GM12864 (cell line): ENCODE data around the gene USH2A.

ENCODE experiments used
- DNase-seq: peaks from one replicate; pipeline ENCODE4 v3.0.0-alpha.2; 2011; ENCODE audit warnings: low read depth
- H3K4me3 ChIP-seq: 2 replicates; pipeline ENCODE4 v1.5.1; 2011; ENCODE audit warnings: mild to moderate bottlenecking, low read depth, low read length, control low read depth
- CTCF ChIP-seq: IDR thresholded peaks from 2 replicates; pipeline ENCODE4 v1.5.1; 2011; ENCODE audit warnings: low read depth, mild to moderate bottlenecking, moderate library complexity, low read length, control low read depth, inconsistent platforms; ENCODE audit errors: missing control alignments

USH2A gene

GRCh38 chr1:215647738-215648137, 775.5 kb downstream of the USH2A start:
- no peak for DNase-seq
- no peak overlapping the region for H3K4me3 ChIP-seq
- no peak for TF ChIP-seq CTCF

- TF ChIP-seq CTCF, result no peak
These were observed 777.4 kb downstream of the USH2A start for GRCh38 chr1:215645861-215646260.

GRCh38 chr1:215645182-215645581, 778.1 kb downstream of the USH2A start:
- no peak for TF ChIP-seq CTCF
- DNase-seq, result no peak
- no peak overlapping the region for H3K4me3 ChIP-seq

More at GRCh38 chr1:215645861-215646260, 777.4 kb downstream of the USH2A start:
- H3K4me3 ChIP-seq, result no peak overlapping the region
- no peak for DNase-seq

- H3K4me3 ChIP-seq, result no peak overlapping the region
- DNase-seq, result no peak
- no peak for TF ChIP-seq CTCF
These were observed 779.5 kb downstream of the USH2A start for GRCh38 chr1:215643592-215644321.

- H3K4me3 ChIP-seq, result no peak overlapping the region
- no peak for DNase-seq
- TF ChIP-seq CTCF, result no peak
These were observed 782.7 kb downstream of the USH2A start for GRCh38 chr1:215640429-215641148.

GRCh38 chr1:215637041-215637573, 786.1 kb downstream of the USH2A start:
- no peak overlapping the region for H3K4me3 ChIP-seq
- TF ChIP-seq CTCF, result no peak
- no peak for DNase-seq
